Thyroid gland (tissue), 4 donors: ENCODE data around the gene CST9. TPM values are rescaled to one million over a fixed set of nuclear protein-coding genes. Genes with fewer than 3 reads are reported as not detected.
"Not testable (repeated sequence)": the region's sequence is repeated elsewhere in the genome, so short reads cannot be mapped to it uniquely, and the experiment has no call there.

Experiments
- DNase-seq, 2 donors: peaks; one replicate each; pipeline ENCODE4 v3.0.0-alpha.2; 2019
- H3K27ac ChIP-seq, 3 donors: fragments of 200-600 bp; sonication (generic); 1 replicate in 2 of 3; 2 replicates in 1 of 3; pipeline ENCODE4 v1.5.1; 2016 to 2019; ENCODE audit warnings: mild to moderate bottlenecking in 1 of 3, moderate library complexity in 1 of 3
- H3K27me3 ChIP-seq: fragments of 200-600 bp; sonication (generic); one replicate; pipeline ENCODE4 v1.5.1; 2019
- H3K36me3 ChIP-seq, 2 donors: fragments of 200-600 bp; sonication (generic); one replicate each; pipeline ENCODE4 v1.5.1; 2016 to 2019
- H3K4me1 ChIP-seq, 2 donors: fragments of 200-600 bp; sonication (generic); one replicate each; pipeline ENCODE4 v1.5.1; 2017 to 2019
- H3K4me3 ChIP-seq, 3 donors: fragments of 200-600 bp; sonication (generic); replicated peaks in 1 of 3; 1 replicate in 2 of 3; 2 replicates in 1 of 3; pipeline ENCODE4 v1.5.1; 2016; ENCODE audit warnings: mild to moderate bottlenecking in 1 of 3
- H3K9me3 ChIP-seq: fragments of 200-600 bp; sonication (generic); one replicate; pipeline ENCODE4 v1.5.1; 2017
- POLR2A ChIP-seq, 2 donors: fragments of 450-650 bp; IDR thresholded peaks; one replicate each; pipeline ENCODE4 v1.6.1; 2017; ENCODE audit warnings: antibody characterized with exemption in 2 of 2, mild to moderate bottlenecking in 2 of 2, moderate library complexity in 1 of 2
- WGBS, 2 donors: methylation state at CpG; one replicate each; pipeline ENCODE4 v1.1.5; 2017; 5-methylcytosine and 5-hydroxymethylcytosine counted together
- intact Hi-C: fragments of 100-400 bp; cut with DNase I; formaldehyde crosslinking; loops from one replicate; pipeline ENCODE4 v1.15.1; 2023
- total RNA-seq, 4 donors: library from RNA; depleted of rRNA; stranded (reverse); fragments of >200 nt; gene quantifications; one replicate each; pipeline ENCODE4 v1.2.3, GENCODE V29; 2016
- TF ChIP-seq, protein P1 (sequence below), 6 experiments: fragments of 200-600 bp in 3 of 6; fragments of 450-650 bp in 3 of 6; sonication (generic) in 3 of 6; IDR thresholded peaks; one replicate each; pipeline ENCODE4 v1.5.1; 2016 to 2019; ENCODE audit warnings: antibody characterized with exemption in 6 of 6, mild to moderate bottlenecking in 2 of 6, inconsistent platforms in 1 of 6, moderate library complexity in 1 of 6

Gene CST9
- total RNA-seq, 4 donors from 2014 or later: not detected

DNA sequence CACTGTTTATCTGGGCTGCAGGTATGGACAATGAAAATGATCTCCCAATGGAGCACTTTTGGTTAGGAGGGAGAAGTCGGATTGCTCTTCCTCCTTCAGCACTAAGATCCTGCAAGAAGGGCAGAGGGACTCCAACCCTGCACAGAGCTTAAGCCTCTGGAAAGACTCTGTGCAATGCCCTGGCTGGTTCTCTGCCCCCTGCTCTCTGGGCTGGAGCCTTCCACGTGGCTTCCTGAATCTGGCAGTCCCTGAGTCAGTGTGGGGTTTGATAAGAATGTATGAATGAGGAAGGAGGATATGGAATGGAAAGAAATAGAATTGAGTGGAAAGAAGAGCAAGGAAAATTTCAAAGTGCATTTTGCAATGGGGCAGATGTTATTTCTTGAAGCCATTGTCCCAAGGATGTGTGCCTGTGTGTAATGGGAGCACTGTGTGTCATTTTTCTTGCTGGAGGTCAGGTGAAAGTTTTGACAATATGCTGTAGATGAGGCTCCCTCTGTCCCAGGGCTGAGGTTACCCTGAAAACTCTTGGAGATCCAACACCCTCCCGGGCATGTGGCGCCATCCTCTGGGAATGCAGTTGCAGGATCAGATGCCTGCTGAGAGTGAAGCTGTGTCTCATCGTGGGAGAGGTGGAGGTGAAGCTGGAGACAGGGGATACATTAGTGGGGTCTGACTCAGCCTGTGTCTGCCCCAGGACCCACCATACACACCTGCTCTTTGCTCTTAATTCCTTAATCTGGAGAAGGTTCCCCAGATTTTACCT lies 21.1 kb downstream of the CST9 start:
- Histone ChIP-seq H3K27ac (no peak overlapping the region), H3K27me3 (no peaks in the 10 kb centered on the region), H3K4me3 (no peak overlapping the region), H3K36me3 (no peaks in the 10 kb centered on the region), H3K9me3 (no peaks in the 10 kb centered on the region), H3K4me1 (no peaks in the 10 kb centered on the region)
- intact Hi-C loops: no loop called here
- 54 to 72% methylated on average over 5 of the region's 5 CpGs for WGBS, 2 donors
- no peak for TF ChIP-seq POLR2A (IDR thresholded peaks at IDR 0.05)
- TF ChIP-seq, protein P1, sequence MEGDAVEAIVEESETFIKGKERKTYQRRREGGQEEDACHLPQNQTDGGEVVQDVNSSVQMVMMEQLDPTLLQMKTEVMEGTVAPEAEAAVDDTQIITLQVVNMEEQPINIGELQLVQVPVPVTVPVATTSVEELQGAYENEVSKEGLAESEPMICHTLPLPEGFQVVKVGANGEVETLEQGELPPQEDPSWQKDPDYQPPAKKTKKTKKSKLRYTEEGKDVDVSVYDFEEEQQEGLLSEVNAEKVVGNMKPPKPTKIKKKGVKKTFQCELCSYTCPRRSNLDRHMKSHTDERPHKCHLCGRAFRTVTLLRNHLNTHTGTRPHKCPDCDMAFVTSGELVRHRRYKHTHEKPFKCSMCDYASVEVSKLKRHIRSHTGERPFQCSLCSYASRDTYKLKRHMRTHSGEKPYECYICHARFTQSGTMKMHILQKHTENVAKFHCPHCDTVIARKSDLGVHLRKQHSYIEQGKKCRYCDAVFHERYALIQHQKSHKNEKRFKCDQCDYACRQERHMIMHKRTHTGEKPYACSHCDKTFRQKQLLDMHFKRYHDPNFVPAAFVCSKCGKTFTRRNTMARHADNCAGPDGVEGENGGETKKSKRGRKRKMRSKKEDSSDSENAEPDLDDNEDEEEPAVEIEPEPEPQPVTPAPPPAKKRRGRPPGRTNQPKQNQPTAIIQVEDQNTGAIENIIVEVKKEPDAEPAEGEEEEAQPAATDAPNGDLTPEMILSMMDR (IDR thresholded peaks at IDR 0.05): no peak
- no peak for DNase-seq

GRCh38 chr20:23583526-23583925 lies 22.2 kb downstream of the CST9 start:
- intact Hi-C loops: no loop called here
- no peaks in the 10 kb centered on the region for H3K9me3 ChIP-seq
- no peak overlapping the region for H3K4me3 ChIP-seq
- TF ChIP-seq, protein P1 (IDR thresholded peaks at IDR 0.05): no peak
- no peak for TF ChIP-seq POLR2A (IDR thresholded peaks at IDR 0.05)
- no peaks in the 10 kb centered on the region for H3K4me1 ChIP-seq
- H3K36me3 ChIP-seq: no peaks in the 10 kb centered on the region
- no peak for DNase-seq
- H3K27me3 ChIP-seq: no peaks in the 10 kb centered on the region
- no peak overlapping the region for H3K27ac ChIP-seq

DNA sequence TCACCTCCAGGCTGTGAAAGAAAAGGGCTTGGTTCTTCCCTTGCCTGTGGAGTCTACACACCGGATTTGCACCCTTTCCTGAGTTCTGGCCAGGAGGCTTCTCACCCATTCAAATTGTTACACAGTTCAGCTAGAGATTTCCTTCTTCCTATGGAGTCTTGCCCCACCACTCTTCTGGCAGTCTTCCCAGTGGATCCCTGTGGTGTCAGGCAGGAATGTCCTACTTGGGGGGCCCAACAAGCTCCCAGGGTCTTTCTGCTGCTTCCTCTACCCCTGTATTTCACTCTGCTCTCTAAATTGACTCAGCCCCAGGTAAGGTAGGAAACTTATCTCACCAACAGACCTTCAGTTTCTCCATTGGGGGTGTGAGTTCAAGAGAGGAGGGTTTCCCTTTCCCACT lies 23.4 kb downstream of the CST9 start:
- no peak for DNase-seq
- intact Hi-C loops: no loop called here
- 64 to 78% methylated on average over 1 of the region's 1 CpG for WGBS, 2 donors
- no peak overlapping the region for H3K27ac ChIP-seq
- TF ChIP-seq, protein P1 (IDR thresholded peaks at IDR 0.05): no peak
- no peak for TF ChIP-seq POLR2A (IDR thresholded peaks at IDR 0.05)
- no peaks in the 10 kb centered on the region for H3K4me1 ChIP-seq
- H3K27me3 ChIP-seq: no peaks in the 10 kb centered on the region
- no peak overlapping the region for H3K4me3 ChIP-seq
- H3K9me3 ChIP-seq: no peaks in the 10 kb centered on the region
- no peaks in the 10 kb centered on the region for H3K36me3 ChIP-seq

GRCh38 chr20:23581833-23582232 lies 23.9 kb downstream of the CST9 start:
- H3K36me3 ChIP-seq, DNase-seq, H3K9me3 ChIP-seq, H3K27ac ChIP-seq, H3K27me3 ChIP-seq, intact Hi-C loops, H3K4me3 ChIP-seq, H3K4me1 ChIP-seq: not testable (repeated sequence)
- 89 to 98% methylated on average over 6 to 7 of the region's 9 CpGs for WGBS, 2 donors

DNA sequence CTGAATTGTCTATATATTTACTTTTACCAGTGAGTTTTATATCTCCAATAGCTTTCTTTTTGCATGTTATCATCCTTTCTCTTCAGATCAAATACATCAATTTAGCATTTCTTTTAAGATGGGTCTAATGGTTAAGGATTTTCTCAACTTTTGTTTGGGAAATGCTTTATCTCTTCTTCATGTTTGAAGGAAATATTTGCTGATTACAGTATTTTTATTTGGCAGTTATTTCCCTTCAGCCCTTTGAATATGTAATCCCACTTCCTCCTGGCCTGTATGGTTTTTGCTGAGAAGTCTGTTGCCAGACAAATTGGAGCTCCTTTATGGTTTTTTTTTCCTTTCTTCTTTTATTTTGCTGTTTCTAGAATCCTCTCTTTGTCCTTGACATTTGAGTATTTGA lies 30.7 kb downstream of the CST9 start:
- Histone ChIP-seq H3K27me3 (no peaks in the 10 kb centered on the region), H3K4me1 (no peaks in the 10 kb centered on the region), H3K4me3 (no peak overlapping the region), H3K27ac (no peak overlapping the region), H3K36me3 (no peaks in the 10 kb centered on the region), H3K9me3 (no peaks in the 10 kb centered on the region)
- intact Hi-C loops: no loop called here
- TF ChIP-seq, protein P1 (IDR thresholded peaks at IDR 0.05): no peak
- TF ChIP-seq POLR2A (IDR thresholded peaks at IDR 0.05): no peak
- no peak for DNase-seq
